Kidney epithelial cell (primary cell): ENCODE measurements around the gene RAF1. TPM values are rescaled to one million over a fixed set of nuclear protein-coding genes. Genes with fewer than 3 reads are reported as not detected.
A peak's percentile ranks its signal among the peaks of the same experiment; 100 is the strongest.

Experiments
- DNase-seq: peaks from one replicate; pipeline ENCODE4 v3.0.0-alpha.2; 2010; ENCODE audit warnings: low read depth
- H3K27me3 ChIP-seq: 2 replicates; pipeline ENCODE4 v1.6.0; 2011; ENCODE audit warnings: low read length; ENCODE audit not compliant: control insufficient read depth, insufficient read depth
- H3K36me3 ChIP-seq: 2 replicates; pipeline ENCODE4 v1.5.1; 2011; ENCODE audit warnings: low read length; ENCODE audit not compliant: control insufficient read depth, insufficient read depth
- H3K4me3 ChIP-seq: 2 replicates; pipeline ENCODE4 v1.5.1; 2011; ENCODE audit warnings: low read depth, mild to moderate bottlenecking, control low read depth, low read length
- CTCF ChIP-seq: IDR thresholded peaks from 2 replicates; pipeline ENCODE4 v1.5.1; 2011; ENCODE audit warnings: mild to moderate bottlenecking, moderate library complexity, low read length, control low read depth, inconsistent platforms; ENCODE audit not compliant: insufficient read depth, poor library complexity, severe bottlenecking
- total RNA-seq: library from RNA; depleted of rRNA; stranded (reverse); fragments of >200 nt; gene quantifications from 2 replicates; pipeline ENCODE4 v1.2.3, GENCODE V29; 2015

The RAF1 gene
- 55.8 and 56.9 TPM in 2 replicates for total RNA-seq

DNA sequence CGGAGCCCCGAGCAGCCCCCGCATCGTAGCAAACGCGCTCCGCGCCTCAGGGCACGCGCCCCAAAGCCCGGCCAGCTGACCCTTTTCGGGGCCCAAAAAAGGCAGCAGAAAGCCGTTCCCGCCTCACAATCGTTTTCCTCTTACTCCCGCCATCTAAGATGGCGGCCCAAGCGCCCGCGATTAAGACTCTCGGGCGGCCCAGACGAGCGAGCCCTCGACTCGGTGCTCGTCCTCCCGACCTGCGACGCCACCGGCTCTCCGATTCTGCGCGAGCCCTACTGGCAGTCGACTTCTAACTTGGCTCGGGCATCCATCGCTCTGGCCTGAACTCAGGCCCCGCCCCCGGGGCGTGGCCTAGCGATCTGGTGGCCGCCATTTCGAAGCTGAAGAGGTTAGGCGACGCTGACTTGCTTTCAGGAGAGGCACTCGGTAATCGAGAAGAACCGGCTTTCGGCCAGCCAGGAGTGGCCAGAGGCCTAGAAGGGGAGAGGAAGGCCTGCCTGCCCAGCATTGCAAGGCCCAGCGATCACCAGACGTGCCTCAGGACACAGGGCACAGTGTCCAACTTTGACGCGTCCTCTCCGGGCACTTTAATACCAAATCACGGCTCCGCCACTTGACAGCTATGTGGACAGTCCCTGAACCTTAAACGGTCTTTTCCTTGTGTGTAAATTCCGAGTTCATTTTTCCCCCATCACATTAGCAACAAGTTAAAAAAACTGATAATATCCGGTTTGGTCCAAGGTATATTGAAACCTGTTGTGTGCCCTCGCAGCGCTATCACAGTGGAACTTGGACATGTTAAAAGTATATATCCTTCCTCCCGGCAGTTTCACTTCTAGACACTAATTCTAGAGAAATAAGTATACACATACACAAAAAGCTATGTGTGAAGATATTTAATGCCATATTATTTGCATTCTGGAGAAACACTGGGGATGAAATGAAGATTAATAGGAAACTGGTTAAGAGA, at the start of gene RAF1:
TSS of gene RAF1 (minus strand) at position 182 of the 973 bp plus-strand sequence. CDS start 45,396 bp downstream, outside the sequence.
- Histone ChIP-seq H3K36me3 (no peaks in the 10 kb centered on the region), H3K4me3 (peak within 1 kb of the TSS; percentile 75), H3K27me3 (no peaks in the 10 kb centered on the region)
- no peak for TF ChIP-seq CTCF
- peak; percentile 90 for DNase-seq

- no peaks in the 10 kb centered on the region for H3K27me3 ChIP-seq
- no peaks in the 10 kb centered on the region for H3K36me3 ChIP-seq
- DNase-seq: no peak
- no peak for TF ChIP-seq CTCF
- no peak overlapping the region for H3K4me3 ChIP-seq
These were observed 46.1 kb upstream of the RAF1 start for GRCh38 chr3:12710062-12710461.

GRCh38 chr3:12709334-12709733, 45.4 kb upstream of the RAF1 start:
- no peak for TF ChIP-seq CTCF
- H3K4me3 ChIP-seq: no peak overlapping the region
- DNase-seq: no peak
- H3K27me3 ChIP-seq: no peaks in the 10 kb centered on the region
- H3K36me3 ChIP-seq: no peaks in the 10 kb centered on the region

GRCh38 chr3:12708584-12709192, 44.8 kb upstream of the RAF1 start:
- TF ChIP-seq CTCF: peak; percentile 48
- DNase-seq: peak; percentile 71

DNA sequence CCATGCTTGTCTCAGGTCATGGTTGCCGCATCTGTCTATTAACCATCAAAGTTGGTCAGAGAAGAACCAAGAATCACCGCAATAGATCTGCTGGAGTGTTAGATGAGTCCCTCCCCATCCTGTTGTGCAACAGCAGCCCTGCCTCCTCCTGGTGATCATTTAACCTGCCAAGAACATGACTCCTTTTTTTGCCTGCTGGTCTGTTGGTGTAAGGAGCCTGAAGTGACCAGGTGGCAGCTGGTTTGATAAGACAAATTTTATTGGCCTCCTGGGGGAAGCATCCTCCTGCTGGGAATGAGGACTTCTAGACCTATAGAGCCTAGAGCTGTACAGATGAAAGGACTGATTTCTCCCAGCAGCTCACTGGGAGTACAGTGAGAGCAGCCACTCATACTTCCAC, 43.5 kb upstream of the RAF1 start:
- TF ChIP-seq CTCF: no peak
- no peak for DNase-seq
- Histone ChIP-seq H3K27me3 (no peaks in the 10 kb centered on the region), H3K36me3 (no peaks in the 10 kb centered on the region), H3K4me3 (no peak overlapping the region)

More at GRCh38 chr3:12708584-12709192, 44.8 kb upstream of the RAF1 start:
- H3K27me3 ChIP-seq: no peaks in the 10 kb centered on the region
- no peaks in the 10 kb centered on the region for H3K36me3 ChIP-seq
- no peak overlapping the region for H3K4me3 ChIP-seq
